Measurements from ENCODE around the gene TCF15.

DNA sequence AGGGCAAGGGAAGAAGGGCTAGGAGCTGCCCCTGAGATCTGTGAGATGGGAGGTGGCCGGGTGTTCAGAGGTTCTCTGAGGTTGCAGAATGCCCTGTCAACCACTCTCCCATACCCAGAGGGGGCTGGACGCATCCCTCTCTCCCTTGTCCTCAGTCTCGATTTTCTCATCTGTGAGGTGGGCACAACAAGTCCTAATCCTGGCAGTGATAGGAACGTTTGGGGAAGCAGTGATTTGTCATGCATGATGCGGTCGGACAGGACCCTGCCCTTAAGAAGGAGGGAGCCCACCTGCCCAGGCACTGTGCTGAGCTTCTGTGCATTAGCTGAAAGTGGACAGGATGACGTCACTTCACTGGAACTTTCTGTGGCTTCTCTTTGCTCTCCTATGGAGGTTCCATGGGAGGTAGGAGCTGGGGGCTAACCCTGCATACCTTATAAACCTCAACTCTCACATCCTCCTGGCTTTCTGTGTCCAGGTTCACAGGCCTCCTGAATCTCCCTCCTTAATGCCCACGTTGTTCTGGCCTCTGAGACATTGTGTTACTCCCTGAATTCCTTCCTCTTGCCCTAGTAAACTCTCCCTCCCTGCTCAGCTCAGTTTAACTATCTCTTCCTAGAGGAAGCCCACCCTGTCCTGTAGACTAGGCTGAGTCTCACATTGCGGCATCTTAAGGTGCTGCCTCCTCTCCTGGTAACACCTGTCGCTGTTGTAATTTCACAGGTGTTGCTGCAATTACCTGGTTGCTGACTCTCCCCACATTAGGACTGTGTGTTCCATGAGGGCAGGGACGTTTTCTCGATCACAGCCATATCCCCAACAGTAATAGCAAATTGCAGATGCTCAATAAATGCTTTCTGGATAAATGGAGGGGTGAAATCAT lies 36.5 kb downstream of the TCF15 start:
- TF ChIP-seq GLIS3 (CRISPR knock-in tag; IDR thresholded peaks at IDR 0.05), result no peak
- no peak for TF ChIP-seq SNAI2 (CRISPR knock-in tag; IDR thresholded peaks at IDR 0.05)
- TF ChIP-seq PPARA (CRISPR knock-in tag; IDR thresholded peaks at IDR 0.05; ENCODE audit: borderline replicate concordance), result no peak
- no peak for TF ChIP-seq ESRRG (CRISPR knock-in tag; IDR thresholded peaks at IDR 0.05)
- TF ChIP-seq, protein P1, sequence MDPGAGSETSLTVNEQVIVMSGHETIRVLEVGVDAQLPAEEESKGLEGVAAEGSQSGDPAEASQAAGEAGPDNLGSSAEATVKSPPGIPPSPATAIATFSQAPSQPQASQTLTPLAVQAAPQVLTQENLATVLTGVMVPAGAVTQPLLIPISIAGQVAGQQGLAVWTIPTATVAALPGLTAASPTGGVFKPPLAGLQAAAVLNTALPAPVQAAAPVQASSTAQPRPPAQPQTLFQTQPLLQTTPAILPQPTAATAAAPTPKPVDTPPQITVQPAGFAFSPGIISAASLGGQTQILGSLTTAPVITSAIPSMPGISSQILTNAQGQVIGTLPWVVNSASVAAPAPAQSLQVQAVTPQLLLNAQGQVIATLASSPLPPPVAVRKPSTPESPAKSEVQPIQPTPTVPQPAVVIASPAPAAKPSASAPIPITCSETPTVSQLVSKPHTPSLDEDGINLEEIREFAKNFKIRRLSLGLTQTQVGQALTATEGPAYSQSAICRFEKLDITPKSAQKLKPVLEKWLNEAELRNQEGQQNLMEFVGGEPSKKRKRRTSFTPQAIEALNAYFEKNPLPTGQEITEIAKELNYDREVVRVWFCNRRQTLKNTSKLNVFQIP (CRISPR knock-in tag; IDR thresholded peaks at IDR 0.05; ENCODE audit: borderline replicate concordance, low read depth), result no peak
- no peak for TF ChIP-seq TOX (CRISPR knock-in tag; IDR thresholded peaks at IDR 0.05; ENCODE audit: borderline replicate concordance)
- TF ChIP-seq RARB (CRISPR knock-in tag; IDR thresholded peaks at IDR 0.05), result no peak
- TF ChIP-seq, protein P2, sequence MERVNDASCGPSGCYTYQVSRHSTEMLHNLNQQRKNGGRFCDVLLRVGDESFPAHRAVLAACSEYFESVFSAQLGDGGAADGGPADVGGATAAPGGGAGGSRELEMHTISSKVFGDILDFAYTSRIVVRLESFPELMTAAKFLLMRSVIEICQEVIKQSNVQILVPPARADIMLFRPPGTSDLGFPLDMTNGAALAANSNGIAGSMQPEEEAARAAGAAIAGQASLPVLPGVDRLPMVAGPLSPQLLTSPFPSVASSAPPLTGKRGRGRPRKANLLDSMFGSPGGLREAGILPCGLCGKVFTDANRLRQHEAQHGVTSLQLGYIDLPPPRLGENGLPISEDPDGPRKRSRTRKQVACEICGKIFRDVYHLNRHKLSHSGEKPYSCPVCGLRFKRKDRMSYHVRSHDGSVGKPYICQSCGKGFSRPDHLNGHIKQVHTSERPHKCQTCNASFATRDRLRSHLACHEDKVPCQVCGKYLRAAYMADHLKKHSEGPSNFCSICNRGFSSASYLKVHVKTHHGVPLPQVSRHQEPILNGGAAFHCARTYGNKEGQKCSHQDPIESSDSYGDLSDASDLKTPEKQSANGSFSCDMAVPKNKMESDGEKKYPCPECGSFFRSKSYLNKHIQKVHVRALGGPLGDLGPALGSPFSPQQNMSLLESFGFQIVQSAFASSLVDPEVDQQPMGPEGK (CRISPR knock-in tag; IDR thresholded peaks at IDR 0.05; ENCODE audit: borderline replicate concordance), result no peak
- TF ChIP-seq ZC3H10 (CRISPR knock-in tag; IDR thresholded peaks at IDR 0.05), result no peak

All from SK-N-SH treated with all-trans-retinoic acid at 6 μM for 48 hours (cell line).